NCI-H69 (cell line): ENCODE measurements around the gene CABP4.
"Not testable (repeated sequence)": the region's sequence is repeated elsewhere in the genome, so short reads cannot be mapped to it uniquely, and the experiment has no call there.

Experiments
- DNase-seq: peaks from one replicate; lab custom pipeline; 2025; lab: John Stamatoyannopoulos, UW

CABP4 gene

GRCh38 chr11:67453816-67454732 is 1.1 kb upstream of the CABP4 start:
- no peak for DNase-seq

- DNase-seq, result no peak
Observed at GRCh38 chr11:67456068-67456705, 1.0 kb downstream of the CABP4 start.

- no peak for DNase-seq
Observed at GRCh38 chr11:67457453-67457852, 2.3 kb downstream of the CABP4 start.

- no peak for DNase-seq
Observed at GRCh38 chr11:67458266-67458665, 3.1 kb downstream of the CABP4 start.

GRCh38 chr11:67463186-67463585 is 8.0 kb downstream of the CABP4 start:
- DNase-seq, result no peak

- no peak for DNase-seq
Observed at GRCh38 chr11:67463680-67464410, 8.7 kb downstream of the CABP4 start.

- peak; percentile 95 for DNase-seq
Observed at GRCh38 chr11:67464411-67465188, 9.4 kb downstream of the CABP4 start.

GRCh38 chr11:67465189-67465510 is 10.0 kb downstream of the CABP4 start:
- DNase-seq, result no peak

GRCh38 chr11:67465530-67465929 is 10.4 kb downstream of the CABP4 start:
- DNase-seq, result not testable (repeated sequence)

- no peak for DNase-seq
Observed at GRCh38 chr11:67466367-67466766, 11.2 kb downstream of the CABP4 start.

GRCh38 chr11:67466962-67467771 is 12.0 kb downstream of the CABP4 start:
- no peak for DNase-seq

GRCh38 chr11:67468056-67468455 is 12.9 kb downstream of the CABP4 start:
- peak; percentile 63 for DNase-seq

- no peak for DNase-seq
Observed at GRCh38 chr11:67468456-67468758, 13.3 kb downstream of the CABP4 start.

- DNase-seq, result peak; percentile 96
Observed at GRCh38 chr11:67468759-67469507, 13.8 kb downstream of the CABP4 start, which contains the start of gene TMEM134. Gene TMEM134 (minus strand): TSS chr11:67469251. CDS start chr11:67469192, 59 bp downstream.

- no peak for DNase-seq
Observed at GRCh38 chr11:67469508-67469811, 14.3 kb downstream of the CABP4 start.

GRCh38 chr11:67470337-67471002 is 15.3 kb downstream of the CABP4 start:
- no peak for DNase-seq

GRCh38 chr11:67472882-67473281 is 17.7 kb downstream of the CABP4 start:
- DNase-seq, result no peak

- not testable (repeated sequence) for DNase-seq
Observed at GRCh38 chr11:67476692-67477091, 21.5 kb downstream of the CABP4 start.

- not testable (repeated sequence) for DNase-seq
Observed at GRCh38 chr11:67477344-67478050, 22.3 kb downstream of the CABP4 start.
